Activated gamma-delta T cell (primary cell): ENCODE measurements around the gene RETREG2.
"Not testable (repeated sequence)": the region's sequence is repeated elsewhere in the genome, so short reads cannot be mapped to it uniquely, and the experiment has no call there.

Experiments used
- DNase-seq: peaks from one replicate; lab custom pipeline; 2025; lab: John Stamatoyannopoulos, UW

The RETREG2 gene

DNA sequence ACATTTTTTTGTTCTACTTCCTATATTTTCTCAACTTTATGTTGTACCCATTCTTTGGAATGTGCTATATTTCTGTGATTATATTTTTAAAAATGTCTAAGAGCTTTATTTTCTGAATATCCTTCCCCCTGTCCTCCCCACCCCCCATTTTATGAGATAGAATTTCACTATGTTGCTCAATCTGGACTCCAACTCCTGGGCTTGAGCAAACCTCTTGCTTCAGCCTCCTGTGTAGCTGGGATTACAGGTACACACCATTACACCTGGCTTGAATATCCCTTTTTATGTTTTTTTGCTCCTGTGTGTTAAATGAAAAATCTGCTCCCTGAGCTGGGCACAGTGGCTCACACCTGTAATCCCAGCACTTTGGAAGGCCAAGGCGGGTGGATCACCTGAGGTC lies 19.3 kb downstream of the RETREG2 start:
- no peak for DNase-seq

DNA sequence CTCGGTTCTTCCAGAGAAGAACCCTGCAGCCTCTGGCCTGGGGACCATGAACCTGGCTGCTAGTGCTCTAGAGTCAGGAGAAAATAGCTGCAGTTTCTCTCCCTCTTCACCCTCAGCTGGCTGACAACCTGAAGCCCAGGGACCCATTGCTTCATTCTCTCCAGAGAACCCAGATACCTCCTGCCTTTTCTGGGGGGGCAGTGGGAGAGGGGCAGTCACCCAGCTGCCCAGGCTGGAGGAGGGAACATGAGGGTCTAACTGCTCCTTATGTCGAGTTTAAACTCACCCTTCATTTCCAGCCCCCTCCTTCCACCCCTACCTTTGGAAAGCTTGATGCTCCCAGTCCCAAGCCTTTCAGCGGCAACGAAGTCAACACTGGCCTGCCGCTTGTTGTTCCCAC lies 20.9 kb downstream of the RETREG2 start:
- no peak for DNase-seq

DNA sequence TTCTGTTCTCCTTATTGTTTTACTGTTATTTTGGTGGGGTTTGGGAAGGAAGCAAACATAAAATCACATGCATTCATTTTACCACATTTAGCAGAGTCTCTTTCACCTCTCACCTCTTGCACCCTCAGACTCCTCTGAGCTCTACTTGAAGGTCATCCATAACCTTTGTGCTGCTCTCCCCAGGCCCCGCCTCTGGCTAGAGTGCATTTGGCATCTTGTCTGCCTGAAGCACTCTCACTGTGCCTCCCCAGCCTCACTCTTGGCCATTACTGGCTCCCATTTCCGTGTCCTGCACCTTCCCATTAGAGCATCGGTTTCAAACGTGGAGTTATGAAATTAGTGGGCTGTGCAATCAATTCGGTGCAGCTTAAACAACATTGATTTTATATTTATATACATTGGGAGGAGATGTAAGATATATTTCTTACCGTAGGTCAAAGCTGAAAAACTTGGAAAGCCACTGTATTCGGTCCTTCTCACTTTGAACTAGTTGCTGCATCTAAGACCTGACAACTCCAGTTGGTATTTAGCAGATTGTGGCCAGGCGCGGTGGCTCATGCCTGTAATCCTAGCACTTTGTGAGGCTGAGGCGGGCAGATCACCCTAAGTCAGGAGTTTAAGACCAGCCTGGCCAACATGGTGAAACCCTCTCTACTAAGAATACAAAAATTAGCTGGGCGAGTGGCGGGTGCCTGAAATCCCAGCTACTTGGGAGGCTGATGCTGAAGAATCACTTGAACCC lies 21.6 kb downstream of the RETREG2 start:
- no peak for DNase-seq

DNA sequence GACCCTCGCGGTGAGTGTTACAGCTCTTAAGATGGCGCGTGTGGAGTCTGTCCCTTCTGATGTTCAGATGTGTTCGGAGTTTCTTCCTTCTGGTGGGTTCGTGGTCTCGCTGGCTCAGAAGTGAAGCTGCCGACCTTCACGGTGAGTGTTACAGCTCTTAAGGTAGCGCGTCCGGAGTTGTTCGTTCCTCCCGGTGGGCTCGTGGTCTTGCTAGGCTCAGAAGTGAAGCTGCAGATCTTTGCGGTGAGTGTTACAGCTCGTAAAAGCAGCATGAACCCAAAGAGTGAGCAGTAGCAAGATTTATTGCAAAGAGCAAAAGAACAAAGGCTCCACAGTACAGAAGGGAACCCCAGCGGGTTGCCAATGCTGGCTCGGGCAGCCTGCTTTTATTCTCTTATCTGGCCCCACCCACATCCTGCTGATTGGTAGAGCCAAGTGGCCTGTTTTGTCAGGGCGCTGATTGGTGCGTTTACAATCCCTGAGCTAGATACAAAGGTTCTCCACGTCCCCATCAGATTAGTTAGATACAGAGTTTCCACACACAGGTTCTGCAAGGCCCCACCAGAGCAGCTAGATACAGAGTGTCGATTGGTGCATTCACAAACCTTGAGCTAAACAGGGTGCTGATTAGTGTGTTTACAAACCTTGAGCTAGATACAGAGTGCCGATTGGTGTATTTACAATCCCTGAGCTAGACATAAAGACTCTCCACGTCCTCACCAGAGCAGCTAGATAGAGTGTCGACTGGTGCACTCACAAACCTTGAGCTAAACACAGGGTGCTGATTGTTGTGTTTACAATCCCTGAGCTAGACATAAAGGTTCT lies 22.6 kb downstream of the RETREG2 start:
- not testable (repeated sequence) for DNase-seq

DNA sequence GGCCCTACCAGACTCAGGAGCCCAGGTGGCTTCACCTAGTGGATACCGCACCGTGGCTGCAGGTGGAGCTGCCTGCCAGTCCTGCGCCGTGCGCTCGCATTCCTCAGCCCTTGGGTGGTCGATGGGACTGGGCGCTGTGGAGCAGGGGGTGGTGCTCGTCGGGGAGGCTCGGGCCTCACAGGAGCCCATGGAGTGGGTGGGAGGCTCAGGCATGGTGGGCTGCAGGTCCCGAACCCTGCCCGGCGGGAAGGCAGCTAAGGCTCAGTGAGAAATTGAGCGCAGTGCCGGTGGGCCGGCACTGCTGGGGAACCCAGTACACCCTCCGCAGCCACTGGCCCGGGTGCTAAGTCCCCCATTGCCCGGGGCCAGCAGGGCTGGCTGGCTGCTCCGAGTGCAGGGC lies 23.3 kb downstream of the RETREG2 start:
- DNase-seq, result not testable (repeated sequence)

DNA sequence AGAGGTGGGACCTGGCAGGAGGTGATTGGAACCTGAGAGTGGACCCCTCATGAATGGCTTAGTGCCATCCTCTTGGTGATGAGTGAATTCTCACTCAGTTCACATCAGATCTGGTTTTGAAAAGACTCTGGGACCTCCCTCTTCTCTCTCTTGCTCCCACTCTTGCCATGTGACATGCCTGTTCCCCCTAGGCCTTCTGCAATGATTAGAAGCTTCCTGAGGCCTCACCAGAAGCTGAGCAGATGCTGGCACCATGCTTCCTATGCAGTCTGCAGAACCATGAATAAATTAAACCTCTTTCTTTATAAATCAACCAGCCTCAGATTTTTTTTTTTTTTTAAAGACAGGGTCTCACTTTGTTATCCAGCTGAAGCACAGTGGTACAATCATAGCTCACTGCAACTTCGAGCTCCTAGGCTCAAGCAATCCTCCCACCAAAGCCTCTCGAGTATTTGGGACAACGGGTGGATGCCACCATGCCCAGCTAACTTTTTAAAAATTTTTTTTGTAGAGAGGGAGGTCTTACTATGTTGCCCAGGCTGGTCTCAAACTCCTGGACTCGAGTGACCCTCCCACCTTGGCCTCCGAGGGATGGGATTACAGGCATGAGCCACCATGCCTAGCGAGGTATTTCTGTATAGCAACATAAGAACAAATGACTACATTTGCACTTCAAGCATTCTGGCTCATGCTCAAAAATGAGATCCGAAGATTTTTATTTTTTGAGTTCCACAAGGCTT lies 26.5 kb downstream of the RETREG2 start:
- DNase-seq, result no peak

DNA sequence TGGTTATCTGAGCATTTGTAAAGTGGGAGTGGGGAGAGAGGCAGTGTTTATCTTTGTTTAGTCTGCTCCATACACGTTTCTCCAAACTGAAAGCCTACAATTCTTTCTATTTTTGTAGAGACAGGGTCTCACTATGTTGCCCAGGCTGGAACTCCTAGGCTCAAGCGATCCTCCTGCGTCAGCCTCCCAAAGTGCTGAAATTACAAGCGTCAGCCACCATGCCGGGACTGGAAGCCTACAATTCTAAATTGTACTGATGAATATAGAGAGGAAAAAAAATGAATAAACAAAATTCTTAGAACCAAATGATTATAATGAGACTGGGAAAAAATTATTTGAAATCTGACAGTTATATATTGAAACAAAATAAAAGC lies 27.1 kb downstream of the RETREG2 start:
- no peak for DNase-seq

DNA sequence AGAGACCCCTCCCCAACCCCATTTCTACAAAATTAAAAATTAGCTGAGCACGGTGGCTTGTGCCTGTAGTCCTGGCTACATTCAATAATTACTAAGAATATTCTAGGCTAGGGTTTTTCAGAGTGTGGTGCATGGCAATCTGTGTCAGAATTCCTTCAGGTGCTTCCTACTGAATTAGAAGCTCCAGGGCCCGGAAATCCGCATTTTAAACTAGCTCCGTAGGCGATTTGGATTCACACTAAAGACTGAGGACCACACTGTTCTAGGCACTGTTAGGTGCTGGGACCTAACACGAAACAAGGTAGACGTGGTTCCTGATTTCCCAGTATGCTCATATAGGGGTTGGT lies 27.9 kb downstream of the RETREG2 start:
- DNase-seq, result no peak

DNA sequence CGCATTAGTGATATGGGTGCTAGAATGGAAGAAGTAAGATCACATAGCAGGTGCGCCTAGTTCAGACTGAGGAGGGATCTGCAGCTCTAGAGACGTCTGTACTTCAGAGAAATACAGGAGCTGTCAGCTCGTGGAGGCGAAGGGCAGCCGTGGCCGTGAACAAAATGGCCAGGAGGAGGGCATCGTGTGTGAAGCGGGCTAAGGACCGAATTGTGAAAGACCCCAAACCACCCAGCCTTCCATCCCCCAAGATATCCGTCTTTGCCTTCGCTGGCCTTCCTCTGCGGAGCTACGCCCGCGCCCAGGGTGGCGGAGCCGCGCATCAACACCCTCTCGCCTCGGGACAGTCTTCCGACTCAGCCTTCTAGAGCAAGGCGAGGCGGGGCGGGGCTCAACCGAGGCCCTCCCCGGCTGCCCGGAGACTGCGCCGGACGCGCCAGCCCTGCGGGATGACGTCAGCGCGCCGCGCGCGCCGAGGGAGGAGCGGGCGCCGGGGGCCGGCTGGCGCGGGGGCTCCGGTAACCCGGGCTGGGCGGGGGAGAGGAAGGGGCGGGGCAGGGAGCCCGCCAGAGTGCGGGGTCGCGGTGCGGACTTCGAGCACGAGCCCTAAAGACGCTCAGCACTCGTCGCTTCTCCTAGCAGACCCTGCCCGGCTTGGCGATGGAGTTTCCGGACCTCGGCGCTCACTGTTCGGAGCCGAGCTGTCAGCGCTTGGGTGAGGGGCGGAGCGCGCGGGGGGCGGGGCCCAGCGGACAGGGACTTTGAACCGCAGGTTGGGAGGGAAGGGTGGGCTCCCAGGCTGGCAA lies 28.5 kb downstream of the RETREG2 start, which contains the start of gene ZFAND2B:
Gene ZFAND2B (plus strand): TSS at position 455 of the 806 bp plus-strand sequence. CDS start 206 bp downstream, at position 661.
- DNase-seq, result peak; percentile 94

DNA sequence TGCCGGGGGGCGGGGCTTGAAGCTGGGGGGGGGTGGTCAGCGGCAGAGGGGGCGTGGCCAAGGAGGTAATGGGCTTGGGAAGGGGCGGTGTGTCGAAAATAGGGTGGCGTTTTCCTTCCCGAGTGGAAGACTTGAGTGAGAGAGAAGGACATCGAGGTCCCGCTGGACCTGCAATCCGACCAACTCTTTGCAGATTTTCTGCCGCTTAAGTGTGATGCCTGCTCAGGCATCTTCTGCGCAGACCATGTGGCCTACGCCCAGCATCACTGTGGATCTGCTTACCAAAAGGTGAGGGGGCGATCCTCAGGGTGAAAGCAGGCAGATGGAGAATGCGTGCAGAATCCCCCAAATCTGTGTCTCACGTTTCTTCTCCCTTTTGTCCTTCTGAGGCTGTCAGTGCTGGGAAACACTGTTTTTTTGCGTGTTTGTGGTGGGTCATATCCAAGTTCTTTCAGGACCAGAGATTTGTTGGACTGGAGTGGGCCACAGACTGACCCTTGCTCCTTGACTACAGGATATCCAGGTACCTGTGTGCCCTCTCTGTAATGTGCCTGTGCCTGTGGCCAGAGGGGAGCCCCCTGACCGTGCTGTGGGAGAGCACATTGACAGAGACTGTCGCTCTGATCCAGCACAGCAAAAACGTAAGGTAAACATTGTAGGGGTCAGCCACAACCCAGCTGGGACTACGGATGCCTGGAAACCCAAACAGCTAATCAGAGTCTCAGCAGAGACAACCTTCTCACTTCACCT lies 29.2 kb downstream of the RETREG2 start:
- no peak for DNase-seq

DNA sequence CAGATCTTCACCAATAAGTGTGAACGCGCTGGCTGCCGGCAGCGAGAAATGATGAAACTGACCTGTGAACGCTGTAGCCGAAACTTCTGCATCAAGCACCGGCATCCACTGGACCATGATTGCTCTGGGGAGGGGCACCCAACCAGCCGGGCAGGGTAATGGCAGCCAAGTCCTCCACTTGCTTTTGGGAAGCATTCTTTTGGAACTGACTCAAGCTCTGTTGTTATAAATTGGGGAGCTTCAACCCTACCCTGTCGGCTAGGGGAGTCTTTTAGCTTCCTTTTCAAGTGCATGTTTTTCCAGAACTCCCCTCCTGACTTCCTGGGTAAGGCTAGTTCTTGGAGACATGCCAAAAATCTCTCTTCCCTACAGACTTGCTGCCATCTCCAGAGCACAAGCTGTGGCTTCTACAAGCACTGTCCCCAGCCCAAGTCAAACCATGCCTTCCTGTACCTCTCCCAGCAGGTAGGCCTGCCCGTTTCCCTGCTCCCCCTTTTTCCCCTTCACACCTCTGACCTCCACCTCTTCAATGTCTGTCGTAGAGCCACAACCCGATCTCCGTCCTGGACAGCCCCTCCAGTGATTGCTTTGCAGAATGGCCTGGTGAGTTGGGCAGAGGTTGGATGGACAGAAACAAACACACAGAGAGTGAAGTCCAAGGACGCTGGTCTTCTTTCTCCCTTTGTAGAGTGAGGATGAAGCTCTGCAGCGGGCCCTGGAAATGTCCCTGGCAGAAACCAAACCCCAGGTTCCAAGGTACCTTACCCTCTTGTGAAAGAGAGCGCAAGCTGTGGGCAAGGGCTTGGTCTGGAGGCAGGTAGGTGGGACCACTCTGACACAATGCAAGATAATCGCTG lies 30.0 kb downstream of the RETREG2 start:
- DNase-seq, result no peak

DNA sequence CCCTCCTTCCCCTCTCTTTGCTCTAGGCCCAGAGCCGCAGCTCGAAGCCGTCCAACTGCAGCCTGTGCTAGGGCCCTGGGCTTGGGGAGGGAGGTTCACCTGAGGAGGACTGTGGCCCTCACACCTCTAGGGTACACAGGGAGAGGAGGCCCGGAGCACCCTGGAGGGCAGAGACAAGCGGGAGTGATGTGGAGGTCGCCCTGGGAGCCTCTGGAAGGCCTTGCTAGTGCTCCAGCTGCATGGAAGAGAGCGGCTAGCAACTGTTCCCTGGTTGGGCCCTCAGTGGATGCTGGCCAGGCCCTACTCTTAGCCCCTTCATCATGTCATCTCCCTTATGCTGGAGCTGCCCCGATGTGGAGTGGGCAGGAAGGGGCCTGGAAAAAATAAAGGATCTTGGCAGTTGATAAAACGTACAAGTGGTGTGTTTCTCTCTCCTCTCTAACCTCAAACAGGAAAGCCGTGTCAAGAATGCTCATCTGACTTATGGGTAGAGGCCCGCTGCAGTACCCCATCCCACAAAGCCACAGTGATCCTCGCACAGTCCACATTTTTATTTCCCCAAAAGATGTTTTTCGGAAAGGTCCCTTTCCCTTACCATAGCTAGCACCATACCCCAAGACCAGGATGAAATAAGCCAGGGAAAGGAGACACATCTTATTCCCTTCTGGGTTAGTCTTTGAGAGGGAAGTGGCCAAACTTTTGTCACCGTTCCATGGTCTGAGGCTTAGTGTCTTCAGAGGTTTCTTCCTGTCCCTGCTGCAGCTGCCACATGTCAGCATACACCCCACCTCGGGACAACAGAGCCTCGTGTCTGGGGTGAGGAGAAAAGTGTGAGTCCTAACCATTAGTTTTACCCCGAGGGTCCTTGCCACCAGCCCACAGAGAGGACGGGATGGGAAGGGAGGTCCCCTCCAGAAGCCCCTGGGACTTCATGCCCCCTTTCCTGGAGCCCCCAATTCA lies 31.4 kb downstream of the RETREG2 start:
- no peak for DNase-seq

DNA sequence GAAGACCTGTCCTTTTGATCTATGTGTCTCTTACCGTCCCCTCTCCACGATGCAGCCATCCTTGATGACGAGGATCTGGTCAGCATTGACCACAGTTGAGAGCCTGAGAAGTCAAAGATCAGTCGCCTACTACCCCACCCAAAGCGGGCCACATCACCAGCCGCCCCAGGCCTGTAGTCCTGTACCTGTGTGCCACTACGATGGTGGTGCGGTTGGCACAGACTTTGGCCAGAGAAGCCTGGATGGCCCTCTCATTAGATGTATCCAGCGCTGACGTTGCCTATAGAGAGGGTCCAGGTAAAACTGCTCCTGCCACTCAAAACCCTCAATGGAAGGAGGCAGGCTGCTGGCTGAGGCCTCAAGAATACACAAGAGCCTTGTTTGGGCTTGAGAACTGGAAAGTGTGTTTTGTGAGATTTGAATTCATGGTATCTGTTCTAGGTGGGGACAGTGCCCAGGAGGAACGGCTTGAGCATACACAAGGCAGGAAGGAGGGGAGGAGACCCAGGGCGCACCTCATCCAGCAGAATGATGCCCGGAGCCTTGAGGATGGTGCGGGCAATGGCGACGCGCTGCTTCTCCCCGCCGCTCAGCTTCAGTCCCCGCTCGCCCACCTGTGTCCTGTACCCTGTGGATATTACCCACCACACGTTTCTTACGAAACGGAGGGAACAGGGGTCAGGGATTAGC lies 32.3 kb downstream of the RETREG2 start:
- no peak for DNase-seq

DNA sequence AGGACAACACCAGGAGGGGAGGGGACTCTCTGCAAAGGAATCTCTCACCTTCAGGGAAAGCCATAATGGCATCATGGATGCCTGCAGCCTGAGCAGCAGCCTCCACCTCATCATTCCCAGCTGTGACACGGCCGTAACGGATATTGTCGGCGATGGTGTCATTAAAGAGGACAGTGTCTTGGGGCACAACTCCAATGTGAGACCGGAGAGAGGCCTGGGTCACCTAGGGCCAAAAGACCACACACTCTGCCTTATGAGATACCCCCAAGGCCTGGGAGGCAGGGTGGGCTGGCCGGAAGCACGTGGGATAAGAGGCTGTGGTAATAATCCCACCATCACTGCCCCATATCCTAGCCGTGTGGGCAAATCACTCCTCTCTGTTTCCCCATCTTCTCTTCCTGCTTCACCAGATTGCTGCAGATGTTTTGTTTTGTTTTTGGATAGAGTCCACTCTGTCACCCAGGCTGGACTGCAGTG lies 32.8 kb downstream of the RETREG2 start:
- no peak for DNase-seq

DNA sequence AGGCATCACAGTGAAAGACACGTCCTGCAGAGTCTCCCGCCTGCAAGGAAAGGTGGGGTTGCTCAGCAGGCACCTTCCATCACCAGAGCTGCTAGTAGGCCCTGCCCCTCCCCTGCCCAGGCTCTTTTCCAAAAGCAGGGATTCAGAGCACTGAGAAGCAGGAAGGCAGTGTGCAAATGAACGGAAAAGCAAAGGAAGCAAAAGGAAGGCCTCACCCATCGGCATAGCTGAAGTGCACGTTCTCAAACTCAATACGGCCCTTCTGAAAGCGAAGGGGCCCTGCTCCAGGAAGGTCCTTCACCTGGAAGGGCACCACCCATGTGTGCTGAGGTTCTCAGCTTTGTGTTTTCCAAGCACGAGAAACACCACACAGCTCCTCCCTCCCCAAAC lies 34.9 kb downstream of the RETREG2 start:
- no peak for DNase-seq

DNA sequence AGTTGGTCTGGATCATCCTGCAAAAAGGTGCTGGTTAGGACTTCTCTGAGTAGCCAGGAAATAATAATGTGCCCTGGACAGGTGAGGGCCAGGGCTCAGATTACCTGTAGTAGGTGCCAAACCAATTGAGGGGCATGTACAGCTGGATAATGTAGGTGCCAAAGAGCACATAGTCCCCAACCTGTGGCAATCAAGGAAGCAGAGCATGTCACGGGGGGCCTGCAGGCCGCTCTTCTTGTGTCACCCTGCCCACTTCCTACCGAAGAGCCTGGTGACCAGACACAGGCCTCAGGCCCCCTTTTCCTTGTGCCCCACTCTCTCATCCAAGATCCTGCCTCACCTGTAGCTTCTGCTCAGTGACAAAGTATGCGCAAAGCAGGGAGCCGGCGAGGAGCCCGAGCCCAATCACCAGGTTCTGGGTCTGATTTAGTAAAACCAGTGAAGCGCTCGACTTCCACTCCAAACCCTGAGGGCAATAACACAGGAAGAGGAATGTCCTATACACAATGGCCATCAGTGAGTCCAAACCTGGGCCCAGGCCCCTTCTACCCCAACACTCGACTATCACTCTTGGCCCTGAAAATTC lies 35.5 kb downstream of the RETREG2 start:
- DNase-seq, result no peak

DNA sequence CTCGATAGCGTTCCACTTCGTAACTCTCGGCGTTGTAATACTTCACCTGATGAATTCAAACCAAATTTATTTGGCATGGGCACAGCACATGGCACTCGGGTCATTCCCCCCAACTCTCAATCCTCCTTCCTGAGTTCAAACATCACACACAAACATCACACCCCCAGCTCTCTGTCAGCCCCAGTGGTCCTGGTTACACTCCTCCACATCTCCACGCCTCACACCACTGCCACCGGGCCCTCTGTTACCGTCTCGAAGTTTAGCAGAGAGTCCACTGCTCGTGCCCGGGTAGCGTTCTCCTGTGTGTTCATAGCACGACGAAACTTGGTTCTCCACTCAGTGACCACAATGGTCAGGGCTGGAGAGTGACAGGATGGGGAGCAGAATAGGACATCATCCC lies 36.1 kb downstream of the RETREG2 start:
- DNase-seq, result no peak

DNA sequence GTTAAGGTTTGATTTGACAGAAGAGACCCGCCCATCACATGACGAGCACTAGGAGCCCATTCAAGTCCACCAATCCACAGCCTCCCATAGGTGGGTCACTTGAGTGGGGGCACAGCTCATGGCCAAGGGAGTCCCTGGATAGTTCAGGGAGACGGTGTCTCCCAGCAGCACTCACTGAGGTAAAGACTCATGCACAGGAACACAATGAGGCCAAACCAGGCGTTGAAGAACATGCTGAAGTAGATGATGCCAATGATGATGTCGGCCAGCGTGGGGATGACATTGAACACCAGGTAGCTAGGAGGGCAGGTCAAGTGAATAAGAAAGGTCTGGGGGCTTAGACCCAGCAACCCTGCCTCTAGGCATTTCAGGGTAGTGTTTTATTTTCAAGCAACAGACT lies 36.7 kb downstream of the RETREG2 start:
- no peak for DNase-seq
